ENCODE data around the gene DTYMK.

GRCh38 chr2:241720099-241720498 lies 33.5 kb upstream of the DTYMK start:
- TF ChIP-seq, protein P1, sequence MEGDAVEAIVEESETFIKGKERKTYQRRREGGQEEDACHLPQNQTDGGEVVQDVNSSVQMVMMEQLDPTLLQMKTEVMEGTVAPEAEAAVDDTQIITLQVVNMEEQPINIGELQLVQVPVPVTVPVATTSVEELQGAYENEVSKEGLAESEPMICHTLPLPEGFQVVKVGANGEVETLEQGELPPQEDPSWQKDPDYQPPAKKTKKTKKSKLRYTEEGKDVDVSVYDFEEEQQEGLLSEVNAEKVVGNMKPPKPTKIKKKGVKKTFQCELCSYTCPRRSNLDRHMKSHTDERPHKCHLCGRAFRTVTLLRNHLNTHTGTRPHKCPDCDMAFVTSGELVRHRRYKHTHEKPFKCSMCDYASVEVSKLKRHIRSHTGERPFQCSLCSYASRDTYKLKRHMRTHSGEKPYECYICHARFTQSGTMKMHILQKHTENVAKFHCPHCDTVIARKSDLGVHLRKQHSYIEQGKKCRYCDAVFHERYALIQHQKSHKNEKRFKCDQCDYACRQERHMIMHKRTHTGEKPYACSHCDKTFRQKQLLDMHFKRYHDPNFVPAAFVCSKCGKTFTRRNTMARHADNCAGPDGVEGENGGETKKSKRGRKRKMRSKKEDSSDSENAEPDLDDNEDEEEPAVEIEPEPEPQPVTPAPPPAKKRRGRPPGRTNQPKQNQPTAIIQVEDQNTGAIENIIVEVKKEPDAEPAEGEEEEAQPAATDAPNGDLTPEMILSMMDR (IDR thresholded peaks at IDR 0.05), result no peak
- TF ChIP-seq HMGXB4 (CRISPR knock-in tag; IDR thresholded peaks at IDR 0.05; ENCODE audit: borderline replicate concordance), result no peak
- no peak for TF ChIP-seq RNF2 (IDR thresholded peaks at IDR 0.05; ENCODE audit: borderline replicate concordance, low read depth)
- TF ChIP-seq RAD21 (conservative IDR thresholded peaks at IDR 0.05 in 1 of 2, IDR thresholded peaks at IDR 0.05 in 1 of 2), result no peak
- no peak for TF ChIP-seq SMC3 (IDR thresholded peaks at IDR 0.05)

Measured in A549 (cell line).